ENCODE measurements around the gene ZNF331.

ZNF331 gene

GRCh38 chr19:53600217-53600616 lies 62.3 kb downstream of the ZNF331 start:
- TF ChIP-seq CTCF (conservative IDR thresholded peaks at IDR 0.05; ENCODE audit: low read length), result no peak
- H3K4me1 ChIP-seq (ENCODE audit: insufficient read depth, low read length, poor library complexity, severe bottlenecking), result no peaks in the 10 kb centered on the region
- H3K27me3 ChIP-seq (ENCODE audit: insufficient read depth, low read length, poor library complexity, severe bottlenecking), result no peaks in the 10 kb centered on the region
- no peaks in the 10 kb centered on the region for H4K20me1 ChIP-seq (ENCODE audit: insufficient read depth, low read length, poor library complexity, severe bottlenecking)
- no peaks in the 10 kb centered on the region for H3K79me2 ChIP-seq (ENCODE audit: insufficient read depth, low read length)
- no peak overlapping the region for H2AFZ ChIP-seq (ENCODE audit: low read length)
- peaks cover 2% of the 10 kb centered on the region; the same call in 1 of the 2 replicates for H3K9me3 ChIP-seq (ENCODE audit: insufficient read depth, low read depth, low read length)
- no peaks in the 10 kb centered on the region for H3F3A ChIP-seq (ENCODE audit: low read depth)
- H3K9me2 ChIP-seq (replicated peaks; ENCODE audit: low read depth, low read length), result no peaks in the 10 kb centered on the region
- H3K36me3 ChIP-seq (ENCODE audit: insufficient read depth, low read length), result no peaks in the 10 kb centered on the region
- H3K4me2 ChIP-seq (ENCODE audit: low read depth, low read length, poor library complexity, severe bottlenecking), result no peak overlapping the region
- no peak overlapping the region for H3K4me3 ChIP-seq (ENCODE audit: low read length, poor library complexity, severe bottlenecking)
- no peak overlapping the region for H3K9ac ChIP-seq (ENCODE audit: low read depth, low read length, poor library complexity, severe bottlenecking)

- no peak overlapping the region for H3K9ac ChIP-seq (ENCODE audit: low read depth, low read length, poor library complexity, severe bottlenecking)
- H3K4me1 ChIP-seq (ENCODE audit: insufficient read depth, low read length, poor library complexity, severe bottlenecking), result no peaks in the 10 kb centered on the region
- H3K36me3 ChIP-seq (ENCODE audit: insufficient read depth, low read length), result no peaks in the 10 kb centered on the region
- H3K79me2 ChIP-seq (ENCODE audit: insufficient read depth, low read length), result no peaks in the 10 kb centered on the region
- no peaks in the 10 kb centered on the region for H4K20me1 ChIP-seq (ENCODE audit: insufficient read depth, low read length, poor library complexity, severe bottlenecking)
- H3K4me2 ChIP-seq (ENCODE audit: low read depth, low read length, poor library complexity, severe bottlenecking), result no peak overlapping the region
- no peaks in the 10 kb centered on the region for H3K27me3 ChIP-seq (ENCODE audit: insufficient read depth, low read length, poor library complexity, severe bottlenecking)
- TF ChIP-seq CTCF (conservative IDR thresholded peaks at IDR 0.05; ENCODE audit: low read length), result no peak
- no peak for TF ChIP-seq EZH2phosphoT487 (IDR thresholded peaks at IDR 0.05; ENCODE audit: borderline replicate concordance)
- no peaks in the 10 kb centered on the region for H3K9me2 ChIP-seq (replicated peaks; ENCODE audit: low read depth, low read length)
- H3K4me3 ChIP-seq (ENCODE audit: low read length, poor library complexity, severe bottlenecking), result no peak overlapping the region
- no peaks in the 10 kb centered on the region for H3F3A ChIP-seq (ENCODE audit: low read depth)
- H3K9me3 ChIP-seq (ENCODE audit: insufficient read depth, low read depth, low read length), result peaks cover 2% of the 10 kb centered on the region; the same call in 1 of the 2 replicates
- no peak overlapping the region for H2AFZ ChIP-seq (ENCODE audit: low read length)
Measured at GRCh38 chr19:53606031-53606430, 68.1 kb downstream of the ZNF331 start.

GRCh38 chr19:53608381-53608780 lies 70.4 kb downstream of the ZNF331 start:
- Histone ChIP-seq H3K9ac (ENCODE audit: low read depth, low read length, poor library complexity, severe bottlenecking) (no peak overlapping the region), H3K4me1 (ENCODE audit: insufficient read depth, low read length, poor library complexity, severe bottlenecking) (no peaks in the 10 kb centered on the region), H3K27me3 (ENCODE audit: insufficient read depth, low read length, poor library complexity, severe bottlenecking) (no peaks in the 10 kb centered on the region), H3K36me3 (ENCODE audit: insufficient read depth, low read length) (no peaks in the 10 kb centered on the region), H2AFZ (ENCODE audit: low read length) (no peak overlapping the region), H3K79me2 (ENCODE audit: insufficient read depth, low read length) (no peaks in the 10 kb centered on the region), H3K9me3 (ENCODE audit: insufficient read depth, low read depth, low read length) (peaks cover 2% of the 10 kb centered on the region; the same call in 1 of the 2 replicates), H3K4me2 (ENCODE audit: low read depth, low read length, poor library complexity, severe bottlenecking) (no peak overlapping the region), H4K20me1 (ENCODE audit: insufficient read depth, low read length, poor library complexity, severe bottlenecking) (no peaks in the 10 kb centered on the region), H3K4me3 (ENCODE audit: low read length, poor library complexity, severe bottlenecking) (no peak overlapping the region), H3K9me2 (replicated peaks; ENCODE audit: low read depth, low read length) (no peaks in the 10 kb centered on the region), H3F3A (ENCODE audit: low read depth) (no peaks in the 10 kb centered on the region)
- TF ChIP-seq CTCF (conservative IDR thresholded peaks at IDR 0.05; ENCODE audit: low read length) (no peak), EZH2phosphoT487 (IDR thresholded peaks at IDR 0.05; ENCODE audit: borderline replicate concordance) (no peak)

Data from Loucy (cell line).